Measurements from ENCODE around the gene GLB1L2. TPM values are rescaled to one million over a fixed set of nuclear protein-coding genes. Genes with fewer than 3 reads are reported as not detected.

GLB1L2 gene
- total and polyA plus RNA-seq, 2 of the 4 experiments (the other 2 are of a cell fraction), result under 0.01 to 0.26 TPM

- H3K23ac ChIP-seq (ENCODE audit: low read depth, low read length), result no peak overlapping the region
- no peaks in the 10 kb centered on the region for H3K4me1 ChIP-seq (ENCODE audit: control insufficient read depth, insufficient read depth, low read length)
- DNase-seq (no peak), ATAC-seq (ENCODE audit: low read depth) (no peak)
- no peak overlapping the region for H3K4ac ChIP-seq (ENCODE audit: low read depth, low read length)
- BruUV-seq (replicated peaks), result no TSS peak
- 82% methylated on average over 8 of the region's 21 CpGs; no CpG with 5 or more reads in 1 of the 2 experiments for WGBS, 2 experiments (ENCODE audit: extremely low coverage in 2 of 2, insufficient read length in 1 of 2)
- no peaks in the 10 kb centered on the region for H3K79me1 ChIP-seq (ENCODE audit: low read depth in 1 of 2, low read length in 2 of 2)
- no peaks in the 10 kb centered on the region for H4K20me1 ChIP-seq (ENCODE audit: insufficient read depth, low read length)
- H4K8ac ChIP-seq (ENCODE audit: low read depth in 2 of 2, low read length in 2 of 2), result no peak overlapping the region
- H3K9me1 ChIP-seq (ENCODE audit: insufficient read depth, low read length), result no peaks in the 10 kb centered on the region
- TF ChIP-seq BHLHE40 (IDR thresholded peaks at IDR 0.05; ENCODE audit: low read depth, low read length) (no peak), CEBPB (IDR thresholded peaks at IDR 0.05; ENCODE audit: low read depth, low read length) (no peak), NFE2L2 (IDR thresholded peaks at IDR 0.05; ENCODE audit: low read depth, low read length) (no peak)
- no peak overlapping the region for H2AFZ ChIP-seq (replicated peaks; ENCODE audit: low read length, poor library complexity)
- no peak overlapping the region for H3K18ac ChIP-seq (ENCODE audit: low read depth, low read length)
- H2AK9ac ChIP-seq (replicated peaks; ENCODE audit: low read depth, low read length, poor library complexity), result no peak overlapping the region
- no peak overlapping the region for H2BK20ac ChIP-seq (ENCODE audit: low read depth, low read length)
- H3K56ac ChIP-seq (ENCODE audit: extremely low read depth, insufficient read depth, low read length), result no peak overlapping the region
- no peak overlapping the region for H3K4me3 ChIP-seq (ENCODE audit: insufficient read depth, low read depth, low read length)
- H3K9ac ChIP-seq (ENCODE audit: low read depth, low read length), result no peak overlapping the region
- H2BK120ac ChIP-seq (ENCODE audit: low read depth, low read length), result no peak overlapping the region
- no peaks in the 10 kb centered on the region for H3K36me3 ChIP-seq (ENCODE audit: control insufficient read depth, insufficient read depth, low read length)
- no peaks in the 10 kb centered on the region for H3K27me3 ChIP-seq (ENCODE audit: control insufficient read depth, insufficient read depth, low read length)
- no peak overlapping the region for H4K5ac ChIP-seq (ENCODE audit: low read depth, low read length)
- H3K27ac ChIP-seq (ENCODE audit: insufficient read depth, low read length), result no peak overlapping the region
- H3K4me2 ChIP-seq (ENCODE audit: low read depth, low read length), result no peak overlapping the region
- no peak overlapping the region for H4K91ac ChIP-seq (ENCODE audit: insufficient read depth, low read depth, low read length)
- in situ Hi-C loops (cut with MboI; ENCODE audit: low sequenced_read_pairs), result no loop called here
- peaks cover 48% of the 10 kb centered on the region for H3K9me3 ChIP-seq (ENCODE audit: control insufficient read depth, insufficient read depth, low read length)
- H2AK5ac ChIP-seq (ENCODE audit: low read depth, low read length), result no peak overlapping the region
- no peak overlapping the region for H3K14ac ChIP-seq (replicated peaks; ENCODE audit: low read depth, low read length)
- no peak overlapping the region for H2BK5ac ChIP-seq (ENCODE audit: low read depth, low read length, poor library complexity, severe bottlenecking)
- CTCF ChIA-PET, result no interaction called here
- intact Hi-C loops (cut with micrococcal nuclease), result no loop called here
- H2BK15ac ChIP-seq (ENCODE audit: low read depth, low read length), result no peak overlapping the region
- dilution Hi-C loops (cut with HindIII; ENCODE audit: low sequenced_read_pairs, unreplicated experiment), result no loop called here
- POLR2A ChIA-PET (ENCODE audit: unreplicated experiment), result no interaction called here
These were observed 55.7 kb downstream of the GLB1L2 start for GRCh38 chr11:134387501-134387900.
